GM21390 (cell line): ENCODE data around the gene FYB1.
"Not testable (repeated sequence)": the region's sequence is repeated elsewhere in the genome, so short reads cannot be mapped to it uniquely, and the experiment has no call there.

Experiments
- ATAC-seq: cut with Tn5 transposase; IDR thresholded peaks from one replicate; pipeline ENCODE4 v1.9.1; 2021; ENCODE audit not compliant: unreplicated experiment

FYB1 gene

DNA sequence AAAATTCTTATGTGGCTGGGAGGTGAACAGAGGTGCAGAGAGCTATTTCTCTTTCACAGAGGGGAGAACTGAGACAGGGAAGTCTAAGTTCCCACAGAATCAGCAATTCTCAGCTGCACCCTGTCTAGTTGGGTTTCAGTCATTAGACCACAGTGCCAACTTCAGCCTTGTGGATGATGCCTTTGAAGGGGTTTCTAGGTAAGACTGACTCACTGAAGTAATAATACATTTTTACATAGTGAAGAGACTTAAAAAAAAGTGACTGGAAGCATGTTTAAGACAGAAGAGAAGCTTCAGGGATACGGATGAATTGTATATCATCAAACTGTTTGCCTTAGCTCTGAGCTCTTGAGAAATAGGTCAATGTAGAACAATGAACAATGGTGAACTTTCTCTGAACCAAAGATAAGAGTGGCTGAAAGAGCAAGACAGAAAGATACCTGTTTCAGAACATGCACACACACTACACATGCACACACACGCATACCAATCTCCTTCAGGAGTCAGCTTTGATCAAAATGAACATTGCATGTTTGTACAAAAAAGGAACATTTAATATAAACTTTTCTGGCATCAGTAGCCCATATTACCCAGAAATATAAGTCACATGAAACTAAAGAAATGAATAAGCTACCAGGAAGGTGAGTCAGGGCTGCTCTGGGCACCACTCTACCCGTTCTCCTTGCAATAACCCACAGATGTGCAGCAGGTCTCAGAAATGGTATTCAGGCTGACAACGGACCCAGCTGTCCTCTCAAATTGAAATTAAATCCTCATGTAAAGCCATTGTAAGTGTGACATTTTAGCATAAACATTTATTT is 12.6 kb upstream of the FYB1 start:
- ATAC-seq: peak; percentile 77

DNA sequence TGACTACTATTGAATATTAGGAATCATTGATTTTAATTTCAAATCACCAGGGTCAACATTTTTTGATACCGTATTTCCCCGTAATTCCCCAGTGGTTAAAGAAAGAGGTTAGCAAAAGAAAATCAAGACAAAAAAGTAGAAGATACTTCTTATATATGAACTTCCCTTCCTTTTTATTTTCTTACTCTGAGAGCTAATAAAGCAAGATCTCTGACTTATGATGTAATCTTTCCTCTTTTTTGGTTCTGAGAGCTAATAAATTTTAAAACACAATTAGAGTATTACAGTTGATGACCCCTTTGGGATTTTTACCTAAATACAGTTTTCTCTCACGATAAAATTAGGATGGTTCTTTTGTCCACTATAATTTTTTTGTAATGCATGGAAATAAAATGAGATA is 9.2 kb upstream of the FYB1 start:
- no peak for ATAC-seq

DNA sequence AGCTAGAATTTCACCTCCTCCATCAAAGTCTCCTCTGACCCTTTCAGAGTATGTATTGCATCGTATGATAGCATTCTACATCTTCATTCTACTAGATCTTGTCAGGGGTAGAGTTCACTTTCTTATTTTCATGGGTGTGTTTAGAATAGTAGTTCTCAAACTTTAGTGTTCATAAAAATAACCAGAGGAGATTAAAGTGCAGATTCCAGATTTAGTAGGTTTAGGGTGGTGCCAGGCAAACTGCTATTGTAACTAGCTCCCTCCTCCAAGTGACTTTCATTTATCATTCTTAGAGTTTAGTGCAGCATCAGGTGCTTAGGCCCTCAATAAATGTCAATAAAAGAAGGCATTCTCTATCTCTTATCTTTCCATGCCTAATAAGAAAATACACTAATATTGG is 7.2 kb upstream of the FYB1 start:
- no peak for ATAC-seq

DNA sequence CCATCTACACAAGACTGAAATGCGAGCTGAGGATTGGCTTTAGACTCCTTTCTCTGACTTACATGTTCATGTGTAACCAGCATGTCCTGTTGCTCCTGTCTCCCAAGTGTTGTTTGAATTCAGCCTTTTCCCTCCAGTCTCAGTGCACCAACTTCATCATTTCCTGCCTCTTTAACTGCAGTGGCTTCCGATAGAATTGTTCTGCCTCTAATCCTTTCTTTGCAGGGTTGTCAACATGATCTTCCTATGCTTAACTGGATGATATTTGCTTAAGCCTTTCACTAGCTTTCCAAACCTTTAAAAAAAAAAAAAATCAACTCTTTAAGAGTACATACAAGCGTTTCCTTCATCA is 6.7 kb upstream of the FYB1 start:
- ATAC-seq: no peak

DNA sequence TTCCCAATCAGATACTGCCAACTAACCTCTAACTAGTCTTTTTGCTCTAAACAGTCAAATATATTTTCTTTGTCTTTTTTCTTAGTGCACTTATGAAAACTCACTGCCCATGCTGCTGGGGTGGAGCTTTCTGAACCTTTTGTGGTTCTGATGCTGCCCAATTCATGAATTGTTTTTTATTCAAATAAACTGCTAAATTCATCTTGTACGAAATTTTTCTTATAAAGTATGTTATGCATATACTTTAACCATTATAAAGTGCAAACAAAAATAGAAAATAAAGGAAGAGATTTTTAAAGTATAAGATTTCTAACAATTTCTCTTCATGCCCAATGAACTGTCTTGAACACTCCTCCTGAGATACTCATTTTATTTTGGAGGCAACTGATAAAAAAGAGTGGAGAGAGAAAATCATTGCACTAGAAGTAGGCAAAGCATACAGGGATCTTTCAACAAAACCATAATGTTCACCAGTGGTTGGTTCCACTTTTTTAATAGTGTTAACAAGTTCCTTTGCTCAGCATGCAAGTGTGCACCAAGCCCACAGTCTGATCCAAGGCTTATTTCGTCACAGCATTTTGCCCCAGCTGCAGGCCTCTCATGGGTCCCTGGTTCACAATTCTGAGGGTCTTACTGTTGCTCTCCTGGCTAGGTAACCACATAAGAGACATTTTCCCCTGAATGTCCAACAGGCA is 6.2 kb upstream of the FYB1 start:
- no peak for ATAC-seq

DNA sequence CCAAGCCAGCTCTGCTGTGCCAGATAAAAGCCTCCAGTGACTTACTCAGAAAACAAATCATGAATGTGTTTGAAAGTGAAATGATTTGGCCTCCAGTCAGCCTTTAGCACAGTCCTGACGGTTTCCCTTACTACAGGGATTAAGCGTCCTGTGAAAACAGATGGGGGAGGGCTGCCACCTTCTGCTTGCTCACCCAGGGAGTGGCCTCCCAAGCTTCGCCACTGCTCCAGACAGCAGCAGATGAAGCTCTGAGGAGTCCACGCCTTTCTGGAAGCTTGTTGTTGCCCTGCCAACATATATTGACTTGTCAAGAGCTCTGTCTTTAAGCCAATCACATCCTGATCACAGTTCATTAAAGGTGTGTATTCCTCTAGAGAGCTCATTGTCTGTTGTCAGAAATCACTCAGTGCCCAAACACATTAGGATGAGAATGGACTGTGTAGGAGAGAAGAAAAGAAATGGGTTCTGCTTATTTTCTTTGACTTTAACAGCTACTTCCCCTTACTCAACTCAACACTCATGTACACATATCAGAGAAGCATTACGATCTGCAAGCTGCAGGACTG is 4.9 kb upstream of the FYB1 start:
- ATAC-seq: no peak

DNA sequence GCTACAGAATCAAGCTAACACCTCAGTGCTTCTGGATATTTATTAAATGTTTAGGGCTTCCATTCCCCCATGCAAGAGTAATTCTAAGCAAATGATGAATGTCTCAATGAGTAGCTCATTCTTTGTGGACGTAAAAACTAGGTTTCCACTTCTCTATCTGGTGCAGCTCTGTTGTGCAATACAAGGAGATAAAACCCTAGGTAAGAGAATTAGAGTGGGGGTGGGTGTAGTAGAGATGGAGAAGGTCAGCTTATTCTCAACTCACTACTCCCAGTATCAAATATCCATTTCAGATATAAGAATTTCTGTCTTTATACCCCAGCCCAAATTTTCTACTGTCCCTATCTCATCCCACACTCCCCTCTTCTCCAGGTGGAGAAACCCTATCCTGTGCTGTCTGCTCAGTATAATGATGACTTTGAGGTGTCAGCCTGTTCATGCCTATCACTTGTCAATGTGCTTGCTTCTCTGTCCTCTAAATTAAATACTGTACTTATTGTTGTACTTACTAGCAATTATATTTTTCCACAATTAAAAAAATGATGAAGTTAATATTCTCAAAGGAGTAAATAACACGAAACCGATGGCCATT is 4.3 kb upstream of the FYB1 start:
- no peak for ATAC-seq

DNA sequence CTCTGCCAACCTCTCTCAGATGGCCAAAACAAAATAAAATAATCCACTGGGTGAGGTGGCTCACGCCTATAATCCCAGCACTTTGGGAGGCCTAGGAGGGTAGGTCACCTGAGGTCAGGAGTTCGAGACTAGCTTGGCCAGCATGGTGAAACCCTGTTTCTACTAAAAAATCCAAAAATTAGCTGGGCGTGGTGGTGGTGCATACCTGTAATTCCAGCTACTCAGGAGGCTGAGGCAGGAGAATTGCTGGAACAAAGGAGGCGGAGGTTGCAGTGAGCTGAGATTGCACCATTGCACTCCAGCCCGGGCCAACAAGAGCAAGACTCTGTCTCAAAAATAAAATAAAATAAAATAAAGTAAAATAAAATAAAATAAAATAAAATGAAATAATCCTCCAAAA is 2.3 kb upstream of the FYB1 start:
- not testable (repeated sequence) for ATAC-seq

DNA sequence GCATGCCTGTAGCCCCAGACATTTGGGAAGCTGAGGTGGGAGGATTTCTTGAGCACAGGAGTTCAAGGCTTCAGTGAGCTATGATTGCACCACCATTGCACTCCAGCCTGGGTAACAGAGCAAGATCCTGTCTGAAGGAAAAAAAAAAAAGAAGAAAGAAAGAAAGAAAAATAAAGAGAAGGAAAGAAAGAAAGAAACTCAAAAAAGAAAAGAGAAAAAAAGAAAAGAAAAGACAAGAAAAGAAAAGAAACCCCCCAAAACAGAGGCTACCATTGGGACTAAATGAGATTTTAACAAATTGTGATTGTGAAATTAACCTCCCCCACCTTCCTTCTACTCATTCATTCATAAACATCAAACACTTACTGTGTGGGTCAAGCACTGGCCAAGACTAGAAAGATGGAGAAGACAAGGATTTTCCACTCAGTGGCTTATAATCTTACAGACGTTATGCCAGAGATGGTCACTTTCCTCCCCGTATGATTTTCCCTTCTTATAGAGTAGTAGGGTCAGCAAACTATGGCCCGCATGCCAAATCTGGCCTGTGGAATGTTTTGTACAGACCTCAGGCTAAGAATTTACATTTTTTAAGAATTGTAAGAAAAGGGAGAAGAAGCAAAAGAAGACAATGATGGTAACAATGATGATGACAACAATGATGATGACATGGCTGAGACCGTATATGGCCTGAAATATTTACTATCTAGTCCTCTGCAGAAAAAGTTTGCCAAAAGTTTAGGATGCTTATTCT is 1.1 kb upstream of the FYB1 start:
- no peak for ATAC-seq

DNA sequence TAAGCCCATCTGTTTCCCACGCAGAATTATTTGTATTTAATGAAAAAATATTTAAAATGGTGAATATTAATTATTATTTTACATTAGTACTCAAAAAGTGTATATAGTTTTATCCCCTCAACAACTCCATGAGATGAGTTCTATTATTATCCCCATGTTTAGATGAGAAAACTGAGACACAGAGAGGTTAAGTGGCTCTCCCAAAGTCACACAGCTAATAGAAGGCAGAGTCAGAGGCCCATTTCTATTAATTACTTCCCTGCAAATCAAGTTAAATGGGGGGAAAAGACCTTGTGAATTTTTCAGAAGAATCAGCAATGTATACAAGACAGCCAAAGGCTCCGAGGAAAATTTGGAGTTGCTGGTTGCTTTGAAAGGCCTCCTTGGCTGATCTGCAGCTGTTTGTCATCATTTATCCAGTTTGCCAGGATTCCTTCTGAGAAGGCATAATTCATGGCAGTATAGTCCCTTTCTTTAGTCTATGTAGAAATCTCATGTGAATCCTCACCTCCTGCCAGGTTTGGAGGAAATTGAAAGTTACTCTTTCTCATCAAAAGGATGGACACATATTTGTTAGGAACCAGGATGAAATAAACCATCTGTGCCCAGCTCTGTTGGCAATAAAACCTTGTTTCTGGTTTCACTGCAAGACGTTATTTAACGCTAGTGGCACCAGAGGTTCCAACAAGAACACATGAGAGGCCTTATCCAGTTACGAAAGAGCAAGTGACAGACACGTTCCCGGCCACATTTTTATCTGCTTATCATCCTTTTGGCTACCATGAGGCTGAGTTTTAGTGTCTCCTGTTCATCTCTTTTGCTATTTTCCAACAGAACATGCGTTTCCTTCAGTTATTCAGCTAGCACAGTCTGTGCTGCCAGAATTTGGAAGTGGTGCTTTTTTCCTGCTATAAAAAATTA is 621 bp downstream of the FYB1 start:
- ATAC-seq: no peak

DNA sequence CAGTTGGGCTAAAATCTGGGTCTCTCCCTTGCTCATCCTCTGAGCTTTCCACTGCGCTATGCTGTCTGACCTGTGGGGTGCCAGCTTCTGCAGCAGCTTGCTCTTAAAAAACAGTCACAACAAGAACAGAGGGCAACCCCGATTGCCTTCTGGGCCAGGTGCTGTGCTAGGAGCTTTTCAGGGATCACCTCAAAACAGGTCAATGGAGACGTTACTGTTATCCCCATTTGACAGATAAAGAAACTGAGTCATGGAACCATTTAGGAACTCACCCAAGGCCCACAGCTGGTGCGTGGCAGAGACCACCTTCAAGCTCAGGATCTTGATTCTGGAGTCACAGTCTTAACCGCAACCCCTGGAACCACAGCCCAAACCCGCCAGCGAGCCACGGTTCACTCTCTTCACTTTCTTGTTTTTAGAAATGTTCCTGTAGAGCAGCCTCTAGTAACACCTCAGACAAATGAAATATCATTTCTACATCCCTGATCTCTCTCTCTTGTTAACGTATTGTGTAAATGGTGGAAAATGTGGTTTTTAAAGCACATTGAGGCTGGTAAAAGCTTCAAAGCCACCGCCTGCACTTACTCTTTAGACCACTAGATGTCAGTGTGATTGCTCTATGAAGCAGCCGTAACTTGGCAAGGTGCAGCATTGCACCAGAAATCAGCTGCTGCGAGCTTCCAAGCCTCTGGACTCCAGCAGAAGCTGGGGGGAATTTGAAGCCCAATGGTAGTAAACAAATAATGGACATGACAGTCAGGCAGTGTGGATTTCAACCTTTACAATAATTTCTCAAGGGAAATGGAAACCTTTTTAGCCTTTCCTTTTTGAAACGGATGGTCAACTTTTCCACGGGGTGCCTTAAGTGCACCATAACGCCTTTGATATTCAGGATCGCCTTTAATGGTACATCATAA is 1.7 kb downstream of the FYB1 start:
- ATAC-seq: peak; percentile 84

DNA sequence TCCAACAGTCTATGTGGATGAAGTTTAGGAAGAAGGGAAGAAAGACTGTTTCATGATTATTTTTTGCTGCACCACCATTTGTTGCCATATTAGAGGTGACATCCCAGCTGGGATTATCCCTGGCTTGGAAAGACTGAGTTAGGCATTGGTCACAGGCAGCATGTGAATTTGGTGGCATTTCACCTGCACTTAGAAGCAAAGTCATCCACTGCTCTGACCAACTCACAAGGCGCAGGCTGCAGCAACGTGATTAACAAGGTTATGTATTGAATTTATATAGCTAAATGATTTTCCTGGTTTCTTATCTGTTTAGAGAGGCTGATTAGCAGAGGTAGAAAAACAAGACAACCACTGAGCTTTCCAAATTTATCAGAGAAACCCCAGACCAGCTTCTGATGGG is 2.7 kb downstream of the FYB1 start:
- ATAC-seq: no peak

DNA sequence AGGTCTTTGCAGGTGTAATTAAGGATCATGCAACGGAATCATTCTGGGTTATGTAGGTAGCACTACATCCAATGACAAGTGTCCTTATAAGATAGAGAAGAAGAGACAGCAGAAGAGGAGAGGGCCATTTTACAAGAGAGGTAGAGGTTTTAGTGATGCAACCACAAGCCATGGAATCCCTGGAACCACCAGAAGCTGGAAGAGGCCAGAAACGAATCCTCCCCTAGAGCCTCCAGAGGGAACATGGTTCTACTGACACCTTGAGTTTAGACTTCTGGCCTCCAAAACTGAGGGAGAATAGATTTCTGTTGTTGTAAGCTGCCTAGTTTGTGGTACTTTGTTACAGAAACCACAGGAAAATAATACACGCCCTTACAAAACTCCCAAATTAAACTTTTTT is 3.5 kb downstream of the FYB1 start:
- no peak for ATAC-seq

DNA sequence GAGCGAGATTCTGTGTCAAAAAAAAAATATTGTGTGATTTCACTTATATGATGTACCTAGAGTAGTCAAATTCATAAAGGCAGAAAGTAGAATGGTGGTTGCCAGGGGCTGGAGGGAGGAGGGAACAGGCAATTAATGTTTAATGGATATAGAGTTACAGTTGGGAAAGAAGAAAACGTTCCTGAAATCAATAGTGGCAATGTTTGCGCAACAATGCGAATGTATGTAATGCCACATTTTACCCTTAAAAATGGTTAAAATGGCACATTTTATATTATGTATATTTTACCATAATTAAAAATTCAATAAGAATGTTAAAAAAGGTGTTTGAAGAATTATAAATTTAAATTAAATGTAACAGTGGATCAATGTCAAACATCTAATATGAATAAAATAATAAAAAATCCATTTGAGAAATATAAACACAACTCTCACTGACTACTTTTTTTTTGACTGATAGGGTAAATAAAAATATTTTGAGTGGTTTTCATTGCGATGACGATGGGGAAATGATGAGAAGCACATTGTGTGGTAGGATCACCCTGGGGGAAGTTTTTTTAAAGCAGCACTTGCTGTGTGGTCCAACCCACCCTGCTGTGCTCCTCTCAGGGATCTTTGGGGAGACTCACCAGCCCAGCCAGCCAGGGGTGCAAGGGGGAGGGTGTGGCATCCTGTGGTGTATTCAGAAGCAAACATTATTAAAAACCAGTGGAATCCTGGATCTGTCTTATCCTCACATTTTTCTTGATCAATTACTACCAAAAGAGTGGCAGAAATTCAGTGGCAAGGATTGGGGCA is 4.3 kb downstream of the FYB1 start:
- no peak for ATAC-seq

DNA sequence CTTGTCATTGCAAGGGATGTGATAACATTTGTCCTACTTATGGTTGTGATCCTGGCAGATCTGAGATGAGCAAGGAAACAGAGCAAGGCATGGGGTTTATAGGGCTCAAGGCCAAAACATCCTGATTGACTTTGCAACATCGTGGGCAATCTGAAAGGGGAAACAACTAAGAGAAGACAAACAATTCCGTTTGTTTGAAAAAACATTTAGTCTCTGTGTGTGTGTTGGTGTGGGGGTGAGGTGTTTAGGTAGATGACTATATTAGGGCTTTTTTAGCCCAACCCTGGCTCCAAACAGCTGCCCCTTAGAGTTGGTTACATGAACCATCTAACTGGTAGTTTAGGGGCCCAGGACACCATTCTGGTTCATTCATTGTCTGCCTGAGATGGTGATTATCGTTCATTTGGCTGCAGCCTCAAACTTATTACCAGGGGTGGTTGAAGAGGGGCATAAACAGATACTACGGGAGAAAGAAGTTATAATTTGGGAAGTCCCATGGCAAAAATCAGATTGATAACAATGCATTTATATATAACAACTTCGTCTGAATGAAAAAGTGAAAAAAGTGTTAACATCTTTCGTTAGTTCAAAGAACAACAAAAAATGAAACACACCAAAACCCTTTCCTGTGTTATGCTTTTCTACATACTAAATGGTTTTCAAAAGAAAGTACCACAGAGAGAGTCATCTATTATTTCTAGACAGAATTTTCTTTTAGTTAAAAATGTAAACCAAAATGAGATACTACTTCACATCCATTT is 5.7 kb downstream of the FYB1 start:
- no peak for ATAC-seq

DNA sequence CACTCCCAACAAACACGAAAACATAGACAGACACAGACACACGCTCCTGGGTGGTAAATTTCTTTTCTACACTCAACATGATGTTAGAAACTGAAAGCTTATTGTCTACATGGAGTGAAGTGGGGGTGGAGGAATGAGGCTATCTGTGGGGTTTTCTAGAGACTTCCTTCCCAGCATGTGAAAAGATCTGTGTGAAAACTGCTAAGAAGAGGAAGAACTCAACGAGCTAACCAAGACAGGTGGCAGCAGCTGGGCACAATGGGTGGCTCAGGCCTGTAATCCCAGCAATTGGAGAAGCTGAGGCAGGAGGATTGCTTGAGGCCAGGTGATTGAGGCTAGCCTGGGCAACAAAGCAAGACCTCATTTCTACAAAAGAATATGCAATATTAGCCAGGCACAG is 7.6 kb downstream of the FYB1 start:
- no peak for ATAC-seq

DNA sequence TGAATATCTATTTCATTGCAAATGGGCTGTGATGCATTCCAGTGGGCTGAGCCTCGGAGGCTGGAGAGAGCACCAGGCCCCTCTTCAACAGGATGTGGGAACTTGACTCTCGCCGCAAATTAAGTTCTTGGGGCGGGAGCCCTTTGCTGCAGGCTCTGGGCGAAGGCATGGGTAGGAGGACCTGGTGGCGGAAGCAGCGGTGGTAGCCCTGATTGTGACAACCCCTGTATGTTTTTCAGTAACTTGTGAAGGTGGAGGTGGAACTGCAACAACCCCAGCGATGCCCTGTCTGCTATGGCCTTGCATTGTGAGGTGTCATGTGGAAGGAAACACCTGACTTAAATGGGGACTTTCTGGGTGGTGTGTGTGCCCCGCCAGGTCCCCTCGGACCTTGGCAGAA is 9.4 kb downstream of the FYB1 start:
- ATAC-seq: peak; percentile 75

DNA sequence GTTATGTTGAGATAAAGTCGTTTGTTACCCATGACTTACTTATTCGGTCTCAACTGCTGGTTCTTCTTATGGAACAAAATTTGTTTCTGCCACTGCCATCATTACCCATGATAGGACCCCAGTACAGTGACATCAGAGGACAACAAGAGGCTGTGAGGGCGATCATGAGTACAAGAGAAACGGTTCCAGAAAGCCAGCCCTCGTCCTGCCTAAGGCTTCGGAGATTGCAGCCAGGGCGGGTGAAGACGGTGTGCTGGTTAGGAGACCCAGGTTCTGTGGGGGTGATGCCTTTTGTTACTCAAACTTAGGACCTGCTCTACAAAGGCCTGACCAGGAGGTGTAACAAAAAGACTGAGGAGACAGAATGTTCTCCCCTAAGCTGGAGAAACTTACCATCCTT is 10.9 kb downstream of the FYB1 start:
- ATAC-seq: no peak
